Neural progenitor cell (in vitro differentiated cells): ENCODE data around the gene CD59. TPM values are rescaled to one million over a fixed set of nuclear protein-coding genes. Genes with fewer than 3 reads are reported as not detected.

Experiments
- DNase-seq: peaks from one replicate; pipeline ENCODE4 v3.0.0-alpha.2; 2016; ENCODE audit warnings: low spot score
- H2AFZ ChIP-seq: fragments of 200-600 bp; sonication (generic); replicated peaks from 2 replicates; pipeline ENCODE4 v1.6.1; 2016; ENCODE audit warnings: antibody characterized with exemption
- H3F3A ChIP-seq: fragments of 200-600 bp; sonication (generic); 2 replicates; pipeline ENCODE4 v1.6.1; 2016; ENCODE audit warnings: antibody characterized with exemption, low read depth
- H3K27ac ChIP-seq: fragments of 200-600 bp; sonication (generic); 2 replicates; pipeline ENCODE4 v1.5.1; 2016; ENCODE audit warnings: mild to moderate bottlenecking
- H3K27me3 ChIP-seq: fragments of 200-600 bp; sonication (generic); 2 replicates; pipeline ENCODE4 v1.6.1; 2016; ENCODE audit warnings: mild to moderate bottlenecking, moderate library complexity
- H3K36me3 ChIP-seq: fragments of 200-600 bp; sonication (generic); 2 replicates; pipeline ENCODE4 v1.5.1; 2016
- H3K4me1 ChIP-seq: fragments of 200-600 bp; sonication (generic); 2 replicates; pipeline ENCODE4 v1.6.1; 2016; ENCODE audit warnings: mixed run types
- H3K4me2 ChIP-seq: fragments of 200-600 bp; sonication (generic); 2 replicates; pipeline ENCODE4 v1.6.1; 2016
- H3K4me3 ChIP-seq: fragments of 200-600 bp; sonication (generic); 2 replicates; pipeline ENCODE4 v1.5.1; 2016
- H3K79me2 ChIP-seq: fragments of 200-600 bp; sonication (generic); 2 replicates; pipeline ENCODE4 v1.6.1; 2016; ENCODE audit warnings: low read depth
- H3K9ac ChIP-seq: fragments of 200-600 bp; sonication (generic); 2 replicates; pipeline ENCODE4 v1.6.1; 2016
- H3K9me3 ChIP-seq: fragments of 200-600 bp; sonication (generic); 2 replicates; pipeline ENCODE4 v1.5.1; 2016; ENCODE audit warnings: low read depth
- H4K20me1 ChIP-seq: fragments of 200-600 bp; sonication (generic); 2 replicates; pipeline ENCODE4 v1.6.1; 2016; ENCODE audit warnings: low read depth
- H3K27ac Mint-ChIP-seq: 3 replicates; pipeline ENCODE4 v1.8.0; 2021; ENCODE audit warnings: mixed read lengths
- H3K27me3 Mint-ChIP-seq: 2 replicates; pipeline ENCODE4 v1.8.0; 2022; ENCODE audit warnings: low read depth, mild to moderate bottlenecking, inconsistent platforms, moderate library complexity, mixed read lengths; ENCODE audit not compliant: insufficient read depth
- H3K36me3 Mint-ChIP-seq: 3 replicates; pipeline ENCODE4 v1.8.0; 2021; ENCODE audit warnings: mixed read lengths
- H3K4me1 Mint-ChIP-seq: 3 replicates; pipeline ENCODE4 v1.8.0; 2021; ENCODE audit warnings: mixed read lengths
- H3K4me3 Mint-ChIP-seq: 3 replicates; pipeline ENCODE4 v1.8.0; 2021; ENCODE audit warnings: mild to moderate bottlenecking, moderate library complexity, mixed read lengths
- H3K9me3 Mint-ChIP-seq: 3 replicates; pipeline ENCODE4 v1.8.0; 2020; ENCODE audit warnings: mixed read lengths
- EZH2 ChIP-seq: fragments of 200-600 bp; sonication (generic); IDR thresholded peaks from 2 replicates; pipeline ENCODE4 v1.6.1; 2017; ENCODE audit warnings: antibody characterized with exemption, mild to moderate bottlenecking, moderate library complexity
- EZH2phosphoT487 ChIP-seq: fragments of 200-600 bp; sonication (generic); IDR thresholded peaks from 2 replicates; pipeline ENCODE4 v1.6.1; 2017; ENCODE audit warnings: antibody characterized with exemption
- total RNA-seq: library from RNA; depleted of rRNA; stranded (reverse); fragments of >200 nt; gene quantifications from 2 replicates; pipeline ENCODE4 v1.2.3, GENCODE V29; 2015; ENCODE audit warnings: low replicate concordance
- TF ChIP-seq, protein P1 (sequence below): fragments of 200-600 bp; sonication (generic); IDR thresholded peaks from 2 replicates; pipeline ENCODE4 v1.5.1; 2017; ENCODE audit warnings: antibody characterized with exemption, mild to moderate bottlenecking

The CD59 gene
- total RNA-seq, 1 donor from 2014 or later: 74.7 TPM

DNA sequence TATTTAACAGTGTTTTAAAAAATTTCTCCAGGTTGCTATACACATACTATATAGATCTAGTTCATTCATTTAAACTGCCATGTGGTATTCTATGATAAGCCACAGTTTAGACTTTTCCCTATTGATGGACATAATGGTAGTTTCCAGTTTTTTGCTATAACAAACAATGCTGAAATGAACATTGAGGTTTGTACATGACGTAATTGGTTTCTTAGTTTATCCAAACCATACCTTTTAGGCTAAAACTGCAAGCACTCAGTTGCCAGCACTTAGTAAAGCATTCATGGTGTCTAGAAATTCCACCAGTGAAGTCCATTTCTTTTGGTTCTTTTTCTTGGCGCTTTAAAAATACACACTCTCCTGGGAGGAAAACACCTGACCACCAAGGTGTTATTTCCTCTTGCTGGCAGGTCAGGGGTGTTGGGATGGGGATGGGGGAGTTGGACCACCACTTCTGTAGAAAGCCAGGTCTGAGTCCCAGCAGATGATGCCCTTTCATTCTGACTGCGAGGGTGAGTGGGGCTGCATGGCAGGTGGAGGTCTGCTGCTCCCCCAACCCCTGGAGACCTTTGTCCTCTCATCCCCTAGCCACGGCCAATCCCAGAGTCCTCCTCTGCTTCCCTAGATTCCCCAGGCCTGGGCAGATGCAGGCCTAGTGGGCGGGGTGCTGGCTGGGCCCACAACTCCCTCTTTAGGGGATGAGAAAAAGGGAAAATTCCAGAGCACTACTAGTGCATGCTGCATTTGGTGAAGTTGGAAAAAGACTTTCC lies 76.7 kb downstream of the CD59 start:
- no peak for DNase-seq
- Histone ChIP-seq H4K20me1 (no peaks in the 10 kb centered on the region), H3F3A (no peaks in the 10 kb centered on the region), H3K36me3 (no peaks in the 10 kb centered on the region), H3K4me3 (no peak overlapping the region), H3K27me3 (no peaks in the 10 kb centered on the region), H3K4me2 (no peak overlapping the region), H3K4me1 (no peaks in the 10 kb centered on the region), H3K9me3 (no peaks in the 10 kb centered on the region), H3K27ac (no peak overlapping the region), H3K79me2 (no peaks in the 10 kb centered on the region), H2AFZ (no peak overlapping the region), H3K9ac (no peak overlapping the region)
- H3K4me1 Mint-ChIP-seq: peaks cover 12% of the 10 kb centered on the region
- no peaks in the 10 kb centered on the region for H3K27me3 Mint-ChIP-seq
- no peaks in the 10 kb centered on the region for H3K9me3 Mint-ChIP-seq
- peaks cover 2% of the 10 kb centered on the region for H3K36me3 Mint-ChIP-seq
- TF ChIP-seq, protein P1, sequence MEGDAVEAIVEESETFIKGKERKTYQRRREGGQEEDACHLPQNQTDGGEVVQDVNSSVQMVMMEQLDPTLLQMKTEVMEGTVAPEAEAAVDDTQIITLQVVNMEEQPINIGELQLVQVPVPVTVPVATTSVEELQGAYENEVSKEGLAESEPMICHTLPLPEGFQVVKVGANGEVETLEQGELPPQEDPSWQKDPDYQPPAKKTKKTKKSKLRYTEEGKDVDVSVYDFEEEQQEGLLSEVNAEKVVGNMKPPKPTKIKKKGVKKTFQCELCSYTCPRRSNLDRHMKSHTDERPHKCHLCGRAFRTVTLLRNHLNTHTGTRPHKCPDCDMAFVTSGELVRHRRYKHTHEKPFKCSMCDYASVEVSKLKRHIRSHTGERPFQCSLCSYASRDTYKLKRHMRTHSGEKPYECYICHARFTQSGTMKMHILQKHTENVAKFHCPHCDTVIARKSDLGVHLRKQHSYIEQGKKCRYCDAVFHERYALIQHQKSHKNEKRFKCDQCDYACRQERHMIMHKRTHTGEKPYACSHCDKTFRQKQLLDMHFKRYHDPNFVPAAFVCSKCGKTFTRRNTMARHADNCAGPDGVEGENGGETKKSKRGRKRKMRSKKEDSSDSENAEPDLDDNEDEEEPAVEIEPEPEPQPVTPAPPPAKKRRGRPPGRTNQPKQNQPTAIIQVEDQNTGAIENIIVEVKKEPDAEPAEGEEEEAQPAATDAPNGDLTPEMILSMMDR: no peak
- no peak for TF ChIP-seq EZH2phosphoT487
- TF ChIP-seq EZH2: no peak
- no peak overlapping the region for H3K27ac Mint-ChIP-seq
- H3K4me3 Mint-ChIP-seq: no peak overlapping the region

DNA sequence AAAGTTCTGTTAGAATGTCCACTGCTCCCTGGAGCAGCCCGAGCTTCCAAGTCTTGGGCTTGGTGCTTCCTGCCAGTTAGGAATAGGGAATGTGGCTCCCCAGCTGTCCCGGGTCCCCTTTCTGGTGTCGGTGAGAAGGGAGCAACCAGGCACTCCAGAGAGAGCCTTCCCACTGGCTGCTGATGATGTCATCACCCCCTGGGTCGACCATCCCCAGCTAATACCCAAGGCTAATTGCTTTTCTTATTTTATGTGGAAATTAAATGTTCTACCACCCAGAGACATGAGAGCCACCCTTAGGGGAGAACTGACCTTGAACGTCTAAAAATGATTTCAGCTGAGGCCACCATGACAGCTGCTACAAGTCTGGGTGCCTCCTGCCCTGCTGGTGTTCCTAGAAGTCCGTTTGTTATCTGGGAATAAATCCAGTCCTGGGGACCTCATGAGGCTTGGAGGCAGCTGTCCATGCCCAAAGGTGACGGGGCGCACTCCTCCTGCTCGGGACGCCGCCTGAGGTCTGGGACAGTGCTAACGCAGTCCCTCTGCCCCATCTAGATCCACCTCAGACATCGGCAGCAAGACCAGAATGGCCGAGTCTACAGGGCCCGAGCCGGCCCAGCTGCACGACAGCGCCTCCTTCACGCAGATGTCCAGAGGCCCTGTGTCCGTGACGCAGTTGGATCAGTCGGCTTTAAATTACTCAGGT lies 77.9 kb downstream of the CD59 start:
- Histone ChIP-seq H3K36me3 (no peaks in the 10 kb centered on the region), H3K27me3 (no peaks in the 10 kb centered on the region), H3F3A (no peaks in the 10 kb centered on the region), H3K4me2 (no peak overlapping the region), H4K20me1 (no peaks in the 10 kb centered on the region), H3K79me2 (no peaks in the 10 kb centered on the region), H2AFZ (no peak overlapping the region), H3K9me3 (no peaks in the 10 kb centered on the region), H3K27ac (no peak overlapping the region), H3K4me1 (no peaks in the 10 kb centered on the region), H3K4me3 (no peak overlapping the region), H3K9ac (no peak overlapping the region)
- Mint-ChIP-seq H3K4me3 (no peak overlapping the region), H3K36me3 (peaks cover 2% of the 10 kb centered on the region), H3K27ac (no peak overlapping the region), H3K9me3 (no peaks in the 10 kb centered on the region), H3K27me3 (no peaks in the 10 kb centered on the region), H3K4me1 (peaks cover 8% of the 10 kb centered on the region)
- no peak for DNase-seq
- TF ChIP-seq, protein P1: no peak

DNA sequence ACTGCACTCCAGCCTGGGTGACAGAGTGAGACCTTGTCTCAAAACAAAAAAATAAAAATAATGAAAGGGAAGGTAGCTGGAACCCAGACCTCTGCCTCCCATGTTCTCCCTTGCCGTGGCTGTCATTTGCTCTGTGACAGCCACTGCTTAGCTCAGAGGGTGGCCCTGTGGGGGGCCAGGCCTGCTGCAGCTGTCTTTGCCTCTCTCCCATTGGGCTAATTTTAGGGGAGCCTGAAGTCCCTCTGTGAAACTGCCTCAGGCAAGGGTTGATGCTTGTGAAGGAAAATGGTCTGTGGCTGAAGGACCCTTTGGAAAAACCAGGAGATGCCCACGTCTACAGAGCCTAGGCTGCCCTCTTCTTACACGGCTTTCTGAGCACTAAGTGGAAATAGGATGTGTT lies 78.5 kb downstream of the CD59 start:
- no peak overlapping the region for H3K4me3 Mint-ChIP-seq
- Histone ChIP-seq H3K4me1 (no peaks in the 10 kb centered on the region), H2AFZ (no peak overlapping the region), H3K4me2 (no peak overlapping the region), H3F3A (no peaks in the 10 kb centered on the region), H3K4me3 (no peak overlapping the region), H3K27ac (no peak overlapping the region), H3K9ac (no peak overlapping the region), H3K9me3 (no peaks in the 10 kb centered on the region), H3K79me2 (no peaks in the 10 kb centered on the region), H3K27me3 (no peaks in the 10 kb centered on the region), H4K20me1 (no peaks in the 10 kb centered on the region), H3K36me3 (no peaks in the 10 kb centered on the region)
- H3K36me3 Mint-ChIP-seq: peaks cover 2% of the 10 kb centered on the region
- H3K27ac Mint-ChIP-seq: no peak overlapping the region
- TF ChIP-seq EZH2 (no peak), EZH2phosphoT487 (no peak)
- TF ChIP-seq, protein P1: no peak
- no peaks in the 10 kb centered on the region for H3K27me3 Mint-ChIP-seq
- no peaks in the 10 kb centered on the region for H3K9me3 Mint-ChIP-seq
- H3K4me1 Mint-ChIP-seq: peaks cover 7% of the 10 kb centered on the region
- no peak for DNase-seq
